ENCODE measurements around the gene SLC46A2.

- TF ChIP-seq POLR2A (IDR thresholded peaks at IDR 0.05), result no peak
- no peak for TF ChIP-seq CTCF (IDR thresholded peaks at IDR 0.05)
Measured at GRCh38 chr9:112839331-112839730, 51.3 kb downstream of the SLC46A2 start.

Data from Peyer's patch (tissue), 4 donors.